ENCODE measurements around the gene GRIN2D. TPM values are rescaled to one million over a fixed set of nuclear protein-coding genes. Genes with fewer than 3 reads are reported as not detected.
A peak's percentile ranks its signal among the peaks of the same experiment; 100 is the strongest.

Gene GRIN2D
- total RNA-seq, 6 experiments from 2014 or later = 0.09 to 0.29 (median 0.22) TPM

DNA sequence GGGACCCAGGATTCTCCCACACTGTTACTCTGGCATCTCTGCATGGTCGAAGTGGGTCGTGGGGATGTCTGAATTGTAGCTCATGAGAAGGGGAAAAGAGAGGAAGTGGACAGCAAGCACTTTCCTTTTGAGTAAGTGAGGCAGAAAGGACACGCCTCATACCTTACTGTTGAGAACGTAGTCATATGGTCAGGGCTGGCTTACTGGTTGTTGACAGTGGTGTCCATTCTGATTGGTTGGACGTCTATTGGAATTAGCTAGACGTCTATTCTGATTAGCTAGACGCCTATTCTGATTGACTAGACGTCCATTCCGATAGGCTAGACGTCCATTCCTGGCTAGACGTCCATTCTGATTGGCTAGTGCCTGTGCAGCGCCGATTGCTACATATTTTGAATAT, 12.4 kb downstream of the GRIN2D start:
- no peak overlapping the region for H3K27ac ChIP-seq
- WGBS (ENCODE audit: insufficient coverage, low coverage, low lambda C conversion rate, missing lambda C conversion rate) = 63% methylated on average over 11 of the region's 13 CpGs
- H3K4me1 ChIP-seq = no peaks in the 10 kb centered on the region
- no peaks in the 10 kb centered on the region for H3K9me3 ChIP-seq
- intact Hi-C loops (cut with DNase I) = no loop called here
- no peak overlapping the region for H3K4me3 ChIP-seq
- no peak for DNase-seq
- H3K27me3 ChIP-seq = no peaks in the 10 kb centered on the region
- no peaks in the 10 kb centered on the region for H3K36me3 ChIP-seq
- no peak for ATAC-seq
- TF ChIP-seq POLR2A (IDR thresholded peaks at IDR 0.05) = no peak
- TF ChIP-seq, protein P1, sequence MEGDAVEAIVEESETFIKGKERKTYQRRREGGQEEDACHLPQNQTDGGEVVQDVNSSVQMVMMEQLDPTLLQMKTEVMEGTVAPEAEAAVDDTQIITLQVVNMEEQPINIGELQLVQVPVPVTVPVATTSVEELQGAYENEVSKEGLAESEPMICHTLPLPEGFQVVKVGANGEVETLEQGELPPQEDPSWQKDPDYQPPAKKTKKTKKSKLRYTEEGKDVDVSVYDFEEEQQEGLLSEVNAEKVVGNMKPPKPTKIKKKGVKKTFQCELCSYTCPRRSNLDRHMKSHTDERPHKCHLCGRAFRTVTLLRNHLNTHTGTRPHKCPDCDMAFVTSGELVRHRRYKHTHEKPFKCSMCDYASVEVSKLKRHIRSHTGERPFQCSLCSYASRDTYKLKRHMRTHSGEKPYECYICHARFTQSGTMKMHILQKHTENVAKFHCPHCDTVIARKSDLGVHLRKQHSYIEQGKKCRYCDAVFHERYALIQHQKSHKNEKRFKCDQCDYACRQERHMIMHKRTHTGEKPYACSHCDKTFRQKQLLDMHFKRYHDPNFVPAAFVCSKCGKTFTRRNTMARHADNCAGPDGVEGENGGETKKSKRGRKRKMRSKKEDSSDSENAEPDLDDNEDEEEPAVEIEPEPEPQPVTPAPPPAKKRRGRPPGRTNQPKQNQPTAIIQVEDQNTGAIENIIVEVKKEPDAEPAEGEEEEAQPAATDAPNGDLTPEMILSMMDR (IDR thresholded peaks at IDR 0.05) = no peak

DNA sequence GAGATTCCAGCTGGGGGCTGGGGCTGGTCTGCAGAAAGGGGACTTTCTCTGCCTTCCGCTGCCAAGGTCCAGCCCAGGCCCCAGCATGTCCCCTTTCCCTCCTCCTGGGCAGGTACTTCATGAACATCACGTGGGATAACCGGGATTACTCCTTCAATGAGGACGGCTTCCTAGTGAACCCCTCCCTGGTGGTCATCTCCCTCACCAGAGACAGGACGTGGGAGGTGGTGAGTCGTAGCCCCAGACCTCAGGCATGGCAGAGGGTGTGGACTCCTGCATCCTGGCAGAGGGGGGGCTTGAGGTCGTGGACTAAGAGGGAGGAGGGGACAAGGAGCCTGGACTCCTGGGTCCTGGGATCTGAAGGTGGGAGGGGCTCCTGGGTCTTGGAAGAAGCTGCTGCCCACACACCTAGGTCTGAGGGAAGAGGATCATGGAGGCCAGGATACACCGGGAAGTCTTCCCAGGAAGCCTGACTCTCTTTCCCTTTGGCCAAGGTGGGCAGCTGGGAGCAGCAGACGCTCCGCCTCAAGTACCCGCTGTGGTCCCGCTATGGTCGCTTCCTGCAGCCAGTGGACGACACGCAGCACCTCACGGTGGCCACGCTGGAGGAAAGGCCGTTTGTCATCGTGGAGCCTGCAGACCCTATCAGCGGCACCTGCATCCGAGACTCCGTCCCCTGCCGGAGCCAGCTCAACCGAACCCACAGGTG, 20.6 kb downstream of the GRIN2D start:
- H3K36me3 ChIP-seq = no peaks in the 10 kb centered on the region
- H3K4me3 ChIP-seq = peak overlapping the region in 1 of 3 donors; percentile 37
- 23% methylated on average over 3 of the region's 24 CpGs for WGBS (ENCODE audit: insufficient coverage, low coverage, low lambda C conversion rate, missing lambda C conversion rate)
- H3K4me1 ChIP-seq = no peaks in the 10 kb centered on the region
- DNase-seq (no peak), ATAC-seq (no peak)
- no peaks in the 10 kb centered on the region for H3K9me3 ChIP-seq
- TF ChIP-seq, protein P1 (IDR thresholded peaks at IDR 0.05) = no peak
- no peak for TF ChIP-seq POLR2A (IDR thresholded peaks at IDR 0.05)
- no peaks in the 10 kb centered on the region for H3K27me3 ChIP-seq
- H3K27ac ChIP-seq = no peak overlapping the region
- intact Hi-C loops (cut with DNase I) = no loop called here

DNA sequence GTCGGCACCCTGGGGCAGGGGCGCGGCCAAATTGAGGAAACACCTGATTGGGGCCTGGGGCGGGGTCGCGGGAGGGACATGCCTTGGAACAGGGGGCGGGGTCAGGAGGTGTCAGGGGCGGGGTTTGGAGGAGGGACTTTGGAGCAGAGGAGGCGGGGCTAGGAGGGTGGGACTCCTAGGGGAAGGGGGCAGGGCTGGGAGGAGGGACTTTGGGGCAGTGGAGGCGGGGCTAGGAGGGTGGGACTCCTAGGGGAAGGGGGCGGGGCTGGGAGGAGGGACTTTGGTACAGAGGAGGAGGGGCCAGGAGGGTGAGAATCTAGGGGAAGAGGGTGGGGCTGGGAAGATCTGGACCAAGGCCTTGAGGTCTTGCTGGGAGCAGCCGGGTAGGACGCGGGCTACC, 21.9 kb downstream of the GRIN2D start:
- Histone ChIP-seq H3K4me1 (no peaks in the 10 kb centered on the region), H3K36me3 (no peaks in the 10 kb centered on the region), H3K27me3 (no peaks in the 10 kb centered on the region), H3K4me3 (peak overlapping the region in 1 of 3 donors; percentile 37), H3K27ac (no peak overlapping the region), H3K9me3 (no peaks in the 10 kb centered on the region)
- DNase-seq = peak; percentile 80 to 91 (median 88)
- intact Hi-C loops (cut with DNase I) = no loop called here
- ATAC-seq = peak; percentile 83 to 95 (median 93)
- 7% methylated on average over 14 of the region's 14 CpGs for WGBS (ENCODE audit: insufficient coverage, low coverage, low lambda C conversion rate, missing lambda C conversion rate)
- TF ChIP-seq, protein P1 (IDR thresholded peaks at IDR 0.05) = no peak
- TF ChIP-seq POLR2A (IDR thresholded peaks at IDR 0.05) = no peak

DNA sequence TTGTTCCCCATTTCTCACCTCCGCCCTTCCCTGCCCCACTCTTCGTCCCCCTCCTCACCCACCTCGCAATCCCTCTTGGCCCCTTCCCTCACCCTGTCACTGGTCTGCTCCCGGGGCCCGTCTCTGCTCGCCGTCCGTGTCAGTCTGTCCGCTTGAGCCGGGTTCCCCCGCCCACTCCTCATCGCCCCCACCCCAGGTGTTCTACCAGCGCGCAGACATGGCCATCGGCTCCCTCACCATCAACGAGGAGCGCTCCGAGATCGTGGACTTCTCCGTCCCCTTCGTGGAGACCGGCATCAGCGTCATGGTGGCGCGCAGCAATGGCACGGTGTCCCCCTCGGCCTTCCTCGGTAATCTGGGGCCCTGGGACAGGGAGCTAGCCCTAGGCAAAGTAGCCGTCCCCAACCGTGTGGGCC, 22.3 kb downstream of the GRIN2D start:
- Histone ChIP-seq H3K4me3 (peak overlapping the region in 1 of 3 donors; percentile 13), H3K27ac (no peak overlapping the region), H3K4me1 (no peaks in the 10 kb centered on the region), H3K36me3 (no peaks in the 10 kb centered on the region), H3K27me3 (no peaks in the 10 kb centered on the region), H3K9me3 (no peaks in the 10 kb centered on the region)
- TF ChIP-seq, protein P1 (IDR thresholded peaks at IDR 0.05) = no peak
- TF ChIP-seq POLR2A (IDR thresholded peaks at IDR 0.05) = no peak
- 31% methylated on average over 19 of the region's 30 CpGs for WGBS (ENCODE audit: insufficient coverage, low coverage, low lambda C conversion rate, missing lambda C conversion rate)
- intact Hi-C loops (cut with DNase I) = no loop called here
- ATAC-seq = no peak
- DNase-seq = no peak
